Loucy (cell line): ENCODE results near the gene MARCHF5.

Experiments
- CTCF ChIP-seq: fragments of 200-600 bp; sonication (generic); conservative IDR thresholded peaks from 2 replicates; pipeline ENCODE4 v1.5.1; 2014; ENCODE audit warnings: mild to moderate bottlenecking, antibody characterized with exemption, low read length
- EZH2phosphoT487 ChIP-seq: fragments of 200-600 bp; IDR thresholded peaks from 2 replicates; pipeline ENCODE4 v1.6.1; 2018; ENCODE audit warnings: antibody characterized with exemption, mild to moderate bottlenecking, moderate library complexity, borderline replicate concordance

GRCh38 chr10:92309272-92309671 is 18.3 kb downstream of the MARCHF5 start:
- TF ChIP-seq CTCF (no peak), EZH2phosphoT487 (no peak)
